GM21529 (cell line): ENCODE measurements around the gene SRSF3.
"Not testable (repeated sequence)": the region's sequence is repeated elsewhere in the genome, so short reads cannot be mapped to it uniquely, and the experiment has no call there.

Source experiments
- ATAC-seq: cut with Tn5 transposase; IDR thresholded peaks from one replicate; pipeline ENCODE4 v1.9.1; 2021; ENCODE audit not compliant: unreplicated experiment

The SRSF3 gene

GRCh38 chr6:36642913-36643817 is 49.0 kb downstream of the SRSF3 start:
- ATAC-seq: no peak

DNA sequence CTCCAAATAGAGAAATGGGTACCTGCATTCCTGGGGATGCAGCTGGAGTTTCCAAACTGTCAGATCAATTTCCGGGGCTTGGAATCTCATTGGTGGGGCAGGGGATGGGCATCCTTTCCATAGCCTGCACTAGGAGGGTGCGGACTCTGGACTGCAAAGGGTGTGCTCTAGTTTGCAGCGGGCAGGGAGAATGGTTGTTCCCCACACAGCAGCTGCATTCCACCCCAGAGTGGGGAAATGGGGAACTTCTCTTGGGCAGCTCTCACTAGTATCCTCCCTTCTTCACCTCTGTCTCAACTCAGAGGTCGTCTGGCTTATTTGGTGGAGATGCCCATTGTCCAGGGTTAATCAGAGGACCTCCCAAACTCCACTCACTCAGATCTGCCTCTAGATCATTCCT is 49.8 kb downstream of the SRSF3 start:
- no peak for ATAC-seq

GRCh38 chr6:36649086-36649485 is 54.9 kb downstream of the SRSF3 start:
- no peak for ATAC-seq

DNA sequence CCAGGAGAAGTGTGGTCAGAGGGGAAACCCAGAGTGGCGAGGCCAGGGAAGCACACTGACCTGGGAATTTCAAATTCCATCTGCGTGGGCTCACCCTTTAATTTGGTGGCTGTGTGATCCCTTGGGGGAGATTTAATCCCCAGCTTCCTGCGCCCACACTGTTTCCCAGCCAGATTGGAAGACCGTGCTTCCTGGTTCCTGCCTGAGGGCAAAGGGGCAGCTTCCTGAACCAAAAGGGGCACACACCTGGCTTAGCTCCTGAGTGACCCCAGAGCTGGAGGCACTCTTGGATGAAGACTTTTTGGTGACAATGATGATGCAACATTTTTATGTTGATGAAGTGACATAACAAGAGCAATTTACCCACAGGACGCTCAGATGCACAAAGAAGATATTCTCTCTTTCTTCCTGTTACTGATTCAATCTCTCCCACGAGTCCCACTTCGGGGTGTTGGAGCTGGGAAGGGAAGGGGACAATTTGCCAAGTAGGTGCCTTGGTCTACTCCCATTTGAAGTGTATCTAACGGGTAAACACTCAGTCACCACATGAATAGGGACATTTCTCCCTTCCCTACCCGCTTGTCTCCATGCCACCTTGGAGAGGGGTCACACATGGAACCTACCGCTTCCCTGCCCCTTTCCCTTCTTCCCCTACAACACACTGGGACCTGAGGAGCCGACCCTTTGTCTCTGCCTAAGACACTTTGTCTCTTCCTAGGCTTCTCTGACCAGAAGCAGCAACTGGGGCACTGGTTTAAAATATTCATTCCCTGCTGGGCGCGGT is 55.7 kb downstream of the SRSF3 start:
- no peak for ATAC-seq

- ATAC-seq: peak; percentile 72
Observed at GRCh38 chr6:36650848-36651478, 56.8 kb downstream of the SRSF3 start.

DNA sequence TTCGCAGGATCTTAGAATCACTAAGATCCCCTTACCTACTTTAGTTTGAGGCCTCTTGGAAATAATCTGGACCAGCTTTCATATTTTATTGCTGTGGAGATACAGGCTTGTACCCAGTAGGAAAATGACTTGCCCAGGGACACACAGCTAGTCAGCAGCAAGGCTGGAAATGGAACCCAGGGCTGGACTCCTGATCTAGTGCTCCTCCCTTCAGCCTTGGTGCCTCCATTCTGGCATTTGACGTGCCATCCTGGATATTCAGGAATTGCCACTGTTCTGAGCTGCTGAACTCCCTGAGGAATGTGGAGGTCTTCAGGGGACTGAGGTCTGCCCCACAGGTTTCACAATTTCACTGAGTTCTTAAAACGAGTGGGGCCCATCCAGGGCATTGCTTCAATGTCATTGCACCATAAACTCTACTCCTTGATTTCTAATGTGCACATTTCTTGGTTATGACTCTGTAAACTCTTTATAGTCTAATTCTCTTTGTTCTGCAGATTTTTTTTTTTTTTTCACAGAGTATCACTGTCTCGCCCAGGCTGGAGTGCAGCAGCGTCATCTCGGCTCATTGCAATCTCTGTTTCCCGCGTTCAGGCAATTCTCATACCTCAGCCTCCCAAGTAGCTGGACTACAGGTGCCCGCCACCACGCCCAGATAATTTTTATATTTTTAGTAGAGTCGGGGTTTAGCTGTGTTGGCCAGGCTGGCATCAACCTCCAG is 57.7 kb downstream of the SRSF3 start:
- no peak for ATAC-seq

DNA sequence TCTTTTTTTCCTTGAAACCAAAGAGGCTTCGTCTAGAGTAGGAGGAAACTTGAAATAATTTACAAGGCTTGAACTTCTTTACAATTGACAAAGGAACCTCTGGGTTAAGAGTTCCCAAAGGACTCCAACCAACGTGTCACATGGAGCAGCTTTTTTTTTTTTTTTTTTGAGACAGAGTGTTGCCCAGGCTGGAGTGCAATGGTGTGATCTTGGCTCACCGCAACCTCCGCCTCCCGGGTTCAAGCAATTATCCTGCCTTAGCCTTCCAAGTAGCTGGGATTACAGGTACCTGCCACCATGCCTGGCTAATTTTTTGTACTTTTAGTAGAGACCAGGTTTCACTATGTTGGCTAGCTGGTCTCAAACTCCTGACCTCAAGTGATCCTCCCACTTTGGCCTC is 60.3 kb downstream of the SRSF3 start:
- not testable (repeated sequence) for ATAC-seq
